SK-N-SH treated with all-trans-retinoic acid at 6 μM for 48 hours (cell line): Measurements from ENCODE around the gene ZSCAN9.

ENCODE experiments used
- ATAC-seq: fragments of 200-7000 bp; cut with Tn5 transposase; 3 replicates; pipeline ENCODE4 v1.9.1; 2020; ENCODE audit warnings: mild to moderate bottlenecking, moderate library complexity
- ARNTL ChIP-seq: fragments of 450-650 bp; formaldehyde crosslinking; IDR thresholded peaks from 2 replicates; pipeline ENCODE4 v1.5.0; 2020; ENCODE audit warnings: low read depth, mild to moderate bottlenecking, moderate library complexity, borderline replicate concordance
- BACH2 ChIP-seq: fragments of 250-450 bp; sonication (Bioruptor Pico); IDR thresholded peaks from 2 replicates; pipeline ENCODE4 v1.9.0; 2021; ENCODE audit warnings: mild to moderate bottlenecking, borderline replicate concordance
- CSDC2 ChIP-seq: fragments of 250-450 bp; sonication (Bioruptor Pico); IDR thresholded peaks from 2 replicates; pipeline ENCODE4 v1.5.0; 2020; ENCODE audit warnings: mild to moderate bottlenecking, moderate library complexity
- ESRRG ChIP-seq: fragments of 250-450 bp; sonication (Bioruptor Pico); IDR thresholded peaks from 2 replicates; pipeline ENCODE4 v1.6.1; 2021; ENCODE audit warnings: mild to moderate bottlenecking
- GLIS3 ChIP-seq: fragments of 250-450 bp; sonication (Bioruptor Pico); IDR thresholded peaks from 2 replicates; pipeline ENCODE4 v1.5.0; 2020; ENCODE audit warnings: mild to moderate bottlenecking, moderate library complexity
- ISL1 ChIP-seq: fragments of 250-450 bp; sonication (Bioruptor Pico); IDR thresholded peaks from 2 replicates; pipeline ENCODE4 v2.1.2; 2022; ENCODE audit warnings: mild to moderate bottlenecking, moderate library complexity
- OSR1 ChIP-seq: fragments of 250-450 bp; sonication (Bioruptor Pico); IDR thresholded peaks from 2 replicates; pipeline ENCODE4 v1.8.0; 2022; ENCODE audit warnings: moderate library complexity, mild to moderate bottlenecking, inconsistent platforms
- PPARA ChIP-seq: fragments of 250-450 bp; sonication (Bioruptor Pico); IDR thresholded peaks from 2 replicates; pipeline ENCODE4 v1.5.0; 2020; ENCODE audit warnings: mild to moderate bottlenecking, borderline replicate concordance
- RARB ChIP-seq: fragments of 250-450 bp; sonication (Bioruptor Pico); IDR thresholded peaks from 2 replicates; pipeline ENCODE4 v1.8.0; 2021; ENCODE audit warnings: mild to moderate bottlenecking, moderate library complexity
- TCF4 ChIP-seq: fragments of 250-450 bp; sonication (Bioruptor Pico); IDR thresholded peaks from 2 replicates; pipeline ENCODE4 v1.8.0; 2021; ENCODE audit warnings: mild to moderate bottlenecking, moderate library complexity, borderline replicate concordance
- TOX ChIP-seq: fragments of 250-450 bp; sonication (Bioruptor Pico); IDR thresholded peaks from 2 replicates; pipeline ENCODE4 v1.8.0; 2021; ENCODE audit warnings: mild to moderate bottlenecking, moderate library complexity, borderline replicate concordance
- TSHZ2 ChIP-seq: fragments of 250-450 bp; sonication (Bioruptor Pico); IDR thresholded peaks from 2 replicates; pipeline ENCODE4 v1.5.0; 2020; ENCODE audit warnings: mild to moderate bottlenecking, moderate library complexity
- ZC3H10 ChIP-seq: fragments of 250-450 bp; sonication (Bioruptor Pico); IDR thresholded peaks from 2 replicates; pipeline ENCODE4 v1.5.1; 2021; ENCODE audit warnings: mild to moderate bottlenecking, moderate library complexity
- ZFP3 ChIP-seq: fragments of 250-450 bp; sonication (Bioruptor Pico); IDR thresholded peaks from 2 replicates; pipeline ENCODE4 v1.5.0; 2020; ENCODE audit warnings: mild to moderate bottlenecking, moderate library complexity
- ZFP30 ChIP-seq: fragments of 450-650 bp; formaldehyde crosslinking; IDR thresholded peaks from 2 replicates; pipeline ENCODE4 v1.5.0; 2022; ENCODE audit warnings: mild to moderate bottlenecking, moderate library complexity
- ZNF565 ChIP-seq: fragments of 450-650 bp; formaldehyde crosslinking; conservative IDR thresholded peaks from 2 replicates; pipeline ENCODE4 v1.5.0; 2020; ENCODE audit warnings: low read depth, mild to moderate bottlenecking, moderate library complexity
- ZNF70 ChIP-seq: fragments of 450-650 bp; formaldehyde crosslinking; IDR thresholded peaks from 2 replicates; pipeline ENCODE4 v1.5.0; 2020; ENCODE audit warnings: mild to moderate bottlenecking, moderate library complexity
- ZNF8 ChIP-seq: fragments of 450-650 bp; formaldehyde crosslinking; IDR thresholded peaks from 2 replicates; pipeline ENCODE4 v1.5.0; 2020; ENCODE audit warnings: mild to moderate bottlenecking, moderate library complexity
- TF ChIP-seq, protein P1 (sequence below): fragments of 250-450 bp; sonication (Bioruptor Pico); IDR thresholded peaks from 2 replicates; pipeline ENCODE4 v1.5.1; 2020; ENCODE audit warnings: low read depth, mild to moderate bottlenecking, moderate library complexity
- TF ChIP-seq, protein P2 (sequence below): fragments of 250-450 bp; sonication (Bioruptor Pico); IDR thresholded peaks from 2 replicates; pipeline ENCODE4 v1.5.1; 2021; ENCODE audit warnings: mild to moderate bottlenecking, moderate library complexity
- TF ChIP-seq, protein P3 (sequence below): fragments of 250-450 bp; sonication (Bioruptor Pico); IDR thresholded peaks from 2 replicates; pipeline ENCODE4 v1.8.0; 2020; ENCODE audit warnings: mild to moderate bottlenecking, moderate library complexity, borderline replicate concordance

ZSCAN9 gene

GRCh38 chr6:28243946-28244345, 18.9 kb downstream of the ZSCAN9 start:
- TF ChIP-seq ZNF565 (CRISPR knock-in tag) (no peak), PPARA (CRISPR knock-in tag) (no peak), TSHZ2 (CRISPR knock-in tag) (no peak), ZFP30 (CRISPR knock-in tag) (no peak), GLIS3 (CRISPR knock-in tag) (no peak), ESRRG (CRISPR knock-in tag) (no peak), ARNTL (CRISPR knock-in tag) (no peak), TCF4 (CRISPR knock-in tag) (no peak), ZNF70 (CRISPR knock-in tag) (no peak), ZNF8 (CRISPR knock-in tag) (no peak), ISL1 (CRISPR knock-in tag) (no peak), OSR1 (CRISPR knock-in tag) (no peak)
- TF ChIP-seq, protein P1, sequence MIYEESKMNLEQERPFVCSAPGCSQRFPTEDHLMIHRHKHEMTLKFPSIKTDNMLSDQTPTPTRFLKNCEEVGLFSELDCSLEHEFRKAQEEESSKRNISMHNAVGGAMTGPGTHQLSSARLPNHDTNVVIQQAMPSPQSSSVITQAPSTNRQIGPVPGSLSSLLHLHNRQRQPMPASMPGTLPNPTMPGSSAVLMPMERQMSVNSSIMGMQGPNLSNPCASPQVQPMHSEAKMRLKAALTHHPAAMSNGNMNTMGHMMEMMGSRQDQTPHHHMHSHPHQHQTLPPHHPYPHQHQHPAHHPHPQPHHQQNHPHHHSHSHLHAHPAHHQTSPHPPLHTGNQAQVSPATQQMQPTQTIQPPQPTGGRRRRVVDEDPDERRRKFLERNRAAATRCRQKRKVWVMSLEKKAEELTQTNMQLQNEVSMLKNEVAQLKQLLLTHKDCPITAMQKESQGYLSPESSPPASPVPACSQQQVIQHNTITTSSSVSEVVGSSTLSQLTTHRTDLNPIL (CRISPR knock-in tag), result no peak
- TF ChIP-seq, all 23 proteins: peak for 0
- ATAC-seq, result no peak

GRCh38 chr6:28245206-28245941, 20.3 kb downstream of the ZSCAN9 start:
- TF ChIP-seq RARB (no peak), ZFP30 (CRISPR knock-in tag) (no peak), GLIS3 (CRISPR knock-in tag) (no peak), BACH2 (CRISPR knock-in tag) (no peak), PPARA (CRISPR knock-in tag) (no peak), TOX (CRISPR knock-in tag) (no peak), ESRRG (CRISPR knock-in tag) (no peak), CSDC2 (CRISPR knock-in tag) (no peak), OSR1 (CRISPR knock-in tag) (no peak), ZC3H10 (CRISPR knock-in tag) (no peak), ZFP3 (CRISPR knock-in tag) (no peak)
- TF ChIP-seq, protein P2, sequence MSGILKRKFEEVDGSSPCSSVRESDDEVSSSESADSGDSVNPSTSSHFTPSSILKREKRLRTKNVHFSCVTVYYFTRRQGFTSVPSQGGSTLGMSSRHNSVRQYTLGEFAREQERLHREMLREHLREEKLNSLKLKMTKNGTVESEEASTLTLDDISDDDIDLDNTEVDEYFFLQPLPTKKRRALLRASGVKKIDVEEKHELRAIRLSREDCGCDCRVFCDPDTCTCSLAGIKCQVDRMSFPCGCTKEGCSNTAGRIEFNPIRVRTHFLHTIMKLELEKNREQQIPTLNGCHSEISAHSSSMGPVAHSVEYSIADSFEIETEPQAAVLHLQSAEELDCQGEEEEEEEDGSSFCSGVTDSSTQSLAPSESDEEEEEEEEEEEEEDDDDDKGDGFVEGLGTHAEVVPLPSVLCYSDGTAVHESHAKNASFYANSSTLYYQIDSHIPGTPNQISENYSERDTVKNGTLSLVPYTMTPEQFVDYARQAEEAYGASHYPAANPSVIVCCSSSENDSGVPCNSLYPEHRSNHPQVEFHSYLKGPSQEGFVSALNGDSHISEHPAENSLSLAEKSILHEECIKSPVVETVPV (CRISPR knock-in tag), result no peak
- TF ChIP-seq, protein P1 (CRISPR knock-in tag), result no peak
- ATAC-seq, result no peak

GRCh38 chr6:28248916-28249315, 23.8 kb downstream of the ZSCAN9 start:
- TF ChIP-seq OSR1 (CRISPR knock-in tag), result no peak
- TF ChIP-seq ISL1 (CRISPR knock-in tag), result no peak
- TF ChIP-seq ZC3H10 (CRISPR knock-in tag), result no peak
- no peak for TF ChIP-seq GLIS3 (CRISPR knock-in tag)
- no peak for TF ChIP-seq PPARA (CRISPR knock-in tag)
- TF ChIP-seq ARNTL (CRISPR knock-in tag), result no peak
- TF ChIP-seq, protein P3, sequence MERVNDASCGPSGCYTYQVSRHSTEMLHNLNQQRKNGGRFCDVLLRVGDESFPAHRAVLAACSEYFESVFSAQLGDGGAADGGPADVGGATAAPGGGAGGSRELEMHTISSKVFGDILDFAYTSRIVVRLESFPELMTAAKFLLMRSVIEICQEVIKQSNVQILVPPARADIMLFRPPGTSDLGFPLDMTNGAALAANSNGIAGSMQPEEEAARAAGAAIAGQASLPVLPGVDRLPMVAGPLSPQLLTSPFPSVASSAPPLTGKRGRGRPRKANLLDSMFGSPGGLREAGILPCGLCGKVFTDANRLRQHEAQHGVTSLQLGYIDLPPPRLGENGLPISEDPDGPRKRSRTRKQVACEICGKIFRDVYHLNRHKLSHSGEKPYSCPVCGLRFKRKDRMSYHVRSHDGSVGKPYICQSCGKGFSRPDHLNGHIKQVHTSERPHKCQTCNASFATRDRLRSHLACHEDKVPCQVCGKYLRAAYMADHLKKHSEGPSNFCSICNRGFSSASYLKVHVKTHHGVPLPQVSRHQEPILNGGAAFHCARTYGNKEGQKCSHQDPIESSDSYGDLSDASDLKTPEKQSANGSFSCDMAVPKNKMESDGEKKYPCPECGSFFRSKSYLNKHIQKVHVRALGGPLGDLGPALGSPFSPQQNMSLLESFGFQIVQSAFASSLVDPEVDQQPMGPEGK (CRISPR knock-in tag), result no peak
- TF ChIP-seq ZNF70 (CRISPR knock-in tag), result no peak
- TF ChIP-seq TCF4 (CRISPR knock-in tag), result no peak
- TF ChIP-seq, protein P1 (CRISPR knock-in tag), result no peak
- ATAC-seq, result no peak
